Measurements from ENCODE around the gene FREY1. TPM values are rescaled to one million over a fixed set of nuclear protein-coding genes. Genes with fewer than 3 reads are reported as not detected.
"Not testable (repeated sequence)": the region's sequence is repeated elsewhere in the genome, so short reads cannot be mapped to it uniquely, and the experiment has no call there.

FREY1 gene
- total RNA-seq, 1 donor from 2014 or later, result 0.85 TPM

GRCh38 chr11:45913942-45914635 lies 7.0 kb upstream of the FREY1 start:
- no peak for DNase-seq

GRCh38 chr11:45913514-45913913 lies 6.4 kb upstream of the FREY1 start:
- no peak for DNase-seq

- DNase-seq, result no peak
These were observed 3.6 kb upstream of the FREY1 start for GRCh38 chr11:45910623-45911022.

- DNase-seq, result no peak
These were observed 2.8 kb upstream of the FREY1 start for GRCh38 chr11:45909594-45910475.

GRCh38 chr11:45907911-45908370 lies 870 bp upstream of the FREY1 start:
- no peak for DNase-seq

- peak; percentile 12 for DNase-seq
These were observed 882 bp downstream of the FREY1 start for GRCh38 chr11:45906096-45906682.

GRCh38 chr11:45905576-45905975 lies 1.5 kb downstream of the FREY1 start:
- DNase-seq, result not testable (repeated sequence)

- no peak for DNase-seq
These were observed 2.0 kb downstream of the FREY1 start for GRCh38 chr11:45905095-45905494.

GRCh38 chr11:45904309-45904915 lies 2.7 kb downstream of the FREY1 start:
- no peak for DNase-seq

GRCh38 chr11:45902452-45903380 lies 4.4 kb downstream of the FREY1 start:
- DNase-seq, result no peak

GRCh38 chr11:45901626-45902025 lies 5.4 kb downstream of the FREY1 start:
- DNase-seq, result no peak

- DNase-seq, result no peak
These were observed 6.0 kb downstream of the FREY1 start for GRCh38 chr11:45900916-45901617.

- DNase-seq, result not testable (repeated sequence)
These were observed 6.8 kb downstream of the FREY1 start for GRCh38 chr11:45900175-45900800.

GRCh38 chr11:45899448-45900174 lies 7.5 kb downstream of the FREY1 start:
- DNase-seq, result peak; percentile 78

- no peak for DNase-seq
These were observed 8.0 kb downstream of the FREY1 start for GRCh38 chr11:45899086-45899447.

- DNase-seq, result no peak
These were observed 9.5 kb downstream of the FREY1 start for GRCh38 chr11:45897556-45897955.

GRCh38 chr11:45896422-45896984 lies 10.6 kb downstream of the FREY1 start:
- no peak for DNase-seq

GRCh38 chr11:45895553-45896259 lies 11.4 kb downstream of the FREY1 start:
- no peak for DNase-seq

All from dermis blood vessel endothelial cell (primary cell).